ENCODE measurements around the gene RTEL1. TPM values are rescaled to one million over a fixed set of nuclear protein-coding genes. Genes with fewer than 3 reads are reported as not detected.

The RTEL1 gene
- polyA plus RNA-seq, 3 donors: 17.6 to 23.8 (median 19.1) TPM

GRCh38 chr20:63689046-63690002 is 31.2 kb downstream of the RTEL1 start:
- no peak for DNase-seq

GRCh38 chr20:63690003-63690897 is 32.1 kb downstream of the RTEL1 start:
- no peak for DNase-seq

GRCh38 chr20:63690898-63691710 is 33.0 kb downstream of the RTEL1 start:
- DNase-seq: no peak

GRCh38 chr20:63691711-63692435 is 33.8 kb downstream of the RTEL1 start:
- DNase-seq: no peak

- DNase-seq: no peak
Measured at GRCh38 chr20:63692436-63693082, 34.4 kb downstream of the RTEL1 start.

GRCh38 chr20:63693083-63693732 is 35.1 kb downstream of the RTEL1 start:
- DNase-seq: no peak

- no peak for DNase-seq
Measured at GRCh38 chr20:63693733-63694583, 35.8 kb downstream of the RTEL1 start.

- DNase-seq: no peak
Measured at GRCh38 chr20:63694584-63695423, 36.7 kb downstream of the RTEL1 start.

- no peak for DNase-seq
Measured at GRCh38 chr20:63695424-63696305, 37.6 kb downstream of the RTEL1 start.

- peak; percentile 45 for DNase-seq
Measured at GRCh38 chr20:63696306-63696627, 38.2 kb downstream of the RTEL1 start.

- DNase-seq: no peak
Measured at GRCh38 chr20:63696628-63697356, 38.7 kb downstream of the RTEL1 start, which contains the start of gene TNFRSF6B. Gene TNFRSF6B, plus strand, starts transcription at chr20:63696652. Its CDS starts 116 bp downstream, at chr20:63696768.

GRCh38 chr20:63697357-63697867 is 39.3 kb downstream of the RTEL1 start:
- DNase-seq: no peak

- no peak for DNase-seq
Measured at GRCh38 chr20:63697868-63698545, 39.9 kb downstream of the RTEL1 start.

GRCh38 chr20:63698739-63699465 is 40.8 kb downstream of the RTEL1 start:
- DNase-seq: no peak
